Panc1 (cell line): ENCODE measurements around the gene COL13A1. TPM values are rescaled to one million over a fixed set of nuclear protein-coding genes. Genes with fewer than 3 reads are reported as not detected.

Source experiments
- ATAC-seq: fragments of 200-7000 bp; cut with Tn5 transposase; 2 replicates; pipeline ENCODE4 v1.9.1; 2020; ENCODE audit warnings: mild to moderate bottlenecking, moderate library complexity
- BruUV-seq: library from RNA; stranded (reverse); fragments of 400-500 nt; replicated peaks from 2 replicates; lab custom pipeline; 2021; lab: Mats Ljungman, UMichigan
- CTCF ChIA-PET: fragments of 300-600 bp; sonication (Branson Sonifier 250); formaldehyde crosslinking; loops from one replicate; lab custom pipeline; 2022; ENCODE audit warnings: antibody characterized with exemption; lab: Charles Lee
- POLR2A ChIA-PET: fragments of 300-600 bp; sonication (Branson Sonifier 250); formaldehyde crosslinking; loops from one replicate; lab custom pipeline; 2022; ENCODE audit warnings: antibody characterized with exemption; lab: Charles Lee
- DNase-seq: peaks from one replicate; pipeline ENCODE4 v3.0.0-alpha.2; 2010; ENCODE audit warnings: low read depth, low spot score
- H3K27ac ChIP-seq: 2 replicates; pipeline ENCODE4 v1.5.1; 2011; ENCODE audit warnings: mild to moderate bottlenecking, low read length, inconsistent platforms
- H3K27me3 ChIP-seq: fragments of 200-500 bp; sonication (Bioruptor generic); 2 replicates; pipeline ENCODE4 v1.6.0; 2014; ENCODE audit warnings: low read length, inconsistent platforms; ENCODE audit not compliant: control insufficient read depth, insufficient read depth
- H3K36me3 ChIP-seq: fragments of 200-500 bp; sonication (Bioruptor generic); 2 replicates; pipeline ENCODE4 v1.5.1; 2014; ENCODE audit warnings: inconsistent platforms, mild to moderate bottlenecking, low read length, moderate library complexity; ENCODE audit not compliant: control insufficient read depth, insufficient read depth
- H3K4me1 ChIP-seq: 2 replicates; pipeline ENCODE4 v1.5.1; 2011; ENCODE audit warnings: inconsistent platforms, mild to moderate bottlenecking, low read length, moderate library complexity; ENCODE audit not compliant: control insufficient read depth, insufficient read depth
- H3K4me3 ChIP-seq, 2 experiments: 2 replicates each; pipeline ENCODE4 v1.5.1; 2011 to 2012; ENCODE audit warnings: low read depth in 2 of 2, low read length in 2 of 2, mild to moderate bottlenecking in 2 of 2, inconsistent platforms in 1 of 2, moderate library complexity in 1 of 2
- H3K9me3 ChIP-seq: fragments of 200-500 bp; sonication (Bioruptor generic); 2 replicates; pipeline ENCODE4 v1.5.1; 2014; ENCODE audit warnings: low read depth, mild to moderate bottlenecking, inconsistent platforms, low read length, moderate library complexity; ENCODE audit not compliant: control insufficient read depth, insufficient read depth
- POLR2AphosphoS5 ChIP-seq: IDR thresholded peaks from 2 replicates; pipeline ENCODE4 v1.6.1; 2012; ENCODE audit warnings: mild to moderate bottlenecking, low read depth, low read length, moderate library complexity
- SIN3A ChIP-seq: IDR thresholded peaks from 2 replicates; pipeline ENCODE4 v1.6.1; 2012; ENCODE audit warnings: low read depth, mild to moderate bottlenecking, low read length, moderate library complexity, borderline replicate concordance; ENCODE audit not compliant: insufficient read depth
- TCF7L2 ChIP-seq: IDR thresholded peaks from 2 replicates; pipeline ENCODE4 v1.6.1; 2011; ENCODE audit warnings: mild to moderate bottlenecking, low read depth, low read length, inconsistent platforms
- in situ Hi-C: cut with HindIII; loops from 2 replicates; pipeline ENCODE4 v1.10.0; 2016; ENCODE audit warnings: low sequenced_read_pairs, low pct_unique_long_range_greater_than_20kb
- intact Hi-C: fragments of 100-400 bp; cut with micrococcal nuclease; formaldehyde crosslinking; loops from one replicate; pipeline ENCODE4 v1.10.0; 2022; ENCODE audit not compliant: unreplicated experiment
- total RNA-seq: library from RNA; stranded (reverse); gene quantifications from one replicate; pipeline ENCODE4 v1.2.1, GENCODE V29; 2021; ENCODE audit not compliant: unreplicated experiment
- TF ChIP-seq, protein P1 (sequence below): fragments of 450-650 bp; IDR thresholded peaks from 2 replicates; pipeline ENCODE4 v1.5.1; 2017; ENCODE audit warnings: mild to moderate bottlenecking
- TF ChIP-seq, protein P2 (sequence below), 2 experiments: IDR thresholded peaks; 2 replicates each; pipeline ENCODE4 v1.6.1; 2011 to 2012; ENCODE audit warnings: low read depth in 2 of 2, control low read depth in 1 of 2, low read length in 1 of 2, mild to moderate bottlenecking in 1 of 2, moderate library complexity in 1 of 2; ENCODE audit not compliant: insufficient read depth in 1 of 2

Gene COL13A1
- total RNA-seq, 1 experiment from 2014 or later = 1.0 TPM

DNA sequence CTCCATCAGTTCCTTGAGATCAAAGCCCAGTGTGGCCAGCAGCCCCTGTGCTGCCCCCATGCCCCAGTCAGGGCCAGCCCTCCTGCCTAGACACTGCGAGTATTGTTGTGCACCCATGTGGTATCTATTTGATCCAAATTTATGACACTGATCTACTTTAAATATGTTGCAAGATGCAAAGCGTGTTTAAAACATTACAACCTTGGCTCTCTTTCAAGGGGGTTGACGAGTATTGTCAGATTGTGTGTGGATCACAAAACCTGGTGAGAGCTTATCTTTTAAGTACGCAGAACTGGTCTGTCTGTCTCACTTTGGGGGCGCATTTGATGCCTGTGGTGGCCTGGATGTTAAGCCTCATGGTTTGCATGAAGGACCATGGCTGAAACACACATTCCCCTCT is 108.9 kb downstream of the COL13A1 start:
- Histone ChIP-seq H3K27me3 (no peaks in the 10 kb centered on the region), H3K4me3 (no peak overlapping the region), H3K36me3 (no peaks in the 10 kb centered on the region), H3K4me1 (no peaks in the 10 kb centered on the region), H3K9me3 (no peaks in the 10 kb centered on the region), H3K27ac (no peak overlapping the region)
- POLR2A ChIA-PET = no interaction called here
- ATAC-seq = no peak
- CTCF ChIA-PET = interaction anchor here (1.6 kb wide), 1 partner anchor 9 kb away, joined by 4 read pairs; no protein-coding TSS in a partner anchor
- TF ChIP-seq, protein P1, sequence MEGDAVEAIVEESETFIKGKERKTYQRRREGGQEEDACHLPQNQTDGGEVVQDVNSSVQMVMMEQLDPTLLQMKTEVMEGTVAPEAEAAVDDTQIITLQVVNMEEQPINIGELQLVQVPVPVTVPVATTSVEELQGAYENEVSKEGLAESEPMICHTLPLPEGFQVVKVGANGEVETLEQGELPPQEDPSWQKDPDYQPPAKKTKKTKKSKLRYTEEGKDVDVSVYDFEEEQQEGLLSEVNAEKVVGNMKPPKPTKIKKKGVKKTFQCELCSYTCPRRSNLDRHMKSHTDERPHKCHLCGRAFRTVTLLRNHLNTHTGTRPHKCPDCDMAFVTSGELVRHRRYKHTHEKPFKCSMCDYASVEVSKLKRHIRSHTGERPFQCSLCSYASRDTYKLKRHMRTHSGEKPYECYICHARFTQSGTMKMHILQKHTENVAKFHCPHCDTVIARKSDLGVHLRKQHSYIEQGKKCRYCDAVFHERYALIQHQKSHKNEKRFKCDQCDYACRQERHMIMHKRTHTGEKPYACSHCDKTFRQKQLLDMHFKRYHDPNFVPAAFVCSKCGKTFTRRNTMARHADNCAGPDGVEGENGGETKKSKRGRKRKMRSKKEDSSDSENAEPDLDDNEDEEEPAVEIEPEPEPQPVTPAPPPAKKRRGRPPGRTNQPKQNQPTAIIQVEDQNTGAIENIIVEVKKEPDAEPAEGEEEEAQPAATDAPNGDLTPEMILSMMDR = no peak
- TF ChIP-seq POLR2AphosphoS5 (no peak), TCF7L2 (no peak), SIN3A (no peak)
- TF ChIP-seq, protein P2, sequence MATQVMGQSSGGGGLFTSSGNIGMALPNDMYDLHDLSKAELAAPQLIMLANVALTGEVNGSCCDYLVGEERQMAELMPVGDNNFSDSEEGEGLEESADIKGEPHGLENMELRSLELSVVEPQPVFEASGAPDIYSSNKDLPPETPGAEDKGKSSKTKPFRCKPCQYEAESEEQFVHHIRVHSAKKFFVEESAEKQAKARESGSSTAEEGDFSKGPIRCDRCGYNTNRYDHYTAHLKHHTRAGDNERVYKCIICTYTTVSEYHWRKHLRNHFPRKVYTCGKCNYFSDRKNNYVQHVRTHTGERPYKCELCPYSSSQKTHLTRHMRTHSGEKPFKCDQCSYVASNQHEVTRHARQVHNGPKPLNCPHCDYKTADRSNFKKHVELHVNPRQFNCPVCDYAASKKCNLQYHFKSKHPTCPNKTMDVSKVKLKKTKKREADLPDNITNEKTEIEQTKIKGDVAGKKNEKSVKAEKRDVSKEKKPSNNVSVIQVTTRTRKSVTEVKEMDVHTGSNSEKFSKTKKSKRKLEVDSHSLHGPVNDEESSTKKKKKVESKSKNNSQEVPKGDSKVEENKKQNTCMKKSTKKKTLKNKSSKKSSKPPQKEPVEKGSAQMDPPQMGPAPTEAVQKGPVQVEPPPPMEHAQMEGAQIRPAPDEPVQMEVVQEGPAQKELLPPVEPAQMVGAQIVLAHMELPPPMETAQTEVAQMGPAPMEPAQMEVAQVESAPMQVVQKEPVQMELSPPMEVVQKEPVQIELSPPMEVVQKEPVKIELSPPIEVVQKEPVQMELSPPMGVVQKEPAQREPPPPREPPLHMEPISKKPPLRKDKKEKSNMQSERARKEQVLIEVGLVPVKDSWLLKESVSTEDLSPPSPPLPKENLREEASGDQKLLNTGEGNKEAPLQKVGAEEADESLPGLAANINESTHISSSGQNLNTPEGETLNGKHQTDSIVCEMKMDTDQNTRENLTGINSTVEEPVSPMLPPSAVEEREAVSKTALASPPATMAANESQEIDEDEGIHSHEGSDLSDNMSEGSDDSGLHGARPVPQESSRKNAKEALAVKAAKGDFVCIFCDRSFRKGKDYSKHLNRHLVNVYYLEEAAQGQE (IDR thresholded peaks at IDR 0.05; ENCODE audit: insufficient read depth in 1 of 2, low read depth in 2 of 2, low read length in 1 of 2) = no peak
- no TSS peak for BruUV-seq
- no peak for DNase-seq
- intact Hi-C loops (loop anchor here (5.0 to 10.0 kb wide), 3 partner anchors 108 to 266 kb away; partner anchors contain the start of gene COL13A1), in situ Hi-C loops (no loop called here)

DNA sequence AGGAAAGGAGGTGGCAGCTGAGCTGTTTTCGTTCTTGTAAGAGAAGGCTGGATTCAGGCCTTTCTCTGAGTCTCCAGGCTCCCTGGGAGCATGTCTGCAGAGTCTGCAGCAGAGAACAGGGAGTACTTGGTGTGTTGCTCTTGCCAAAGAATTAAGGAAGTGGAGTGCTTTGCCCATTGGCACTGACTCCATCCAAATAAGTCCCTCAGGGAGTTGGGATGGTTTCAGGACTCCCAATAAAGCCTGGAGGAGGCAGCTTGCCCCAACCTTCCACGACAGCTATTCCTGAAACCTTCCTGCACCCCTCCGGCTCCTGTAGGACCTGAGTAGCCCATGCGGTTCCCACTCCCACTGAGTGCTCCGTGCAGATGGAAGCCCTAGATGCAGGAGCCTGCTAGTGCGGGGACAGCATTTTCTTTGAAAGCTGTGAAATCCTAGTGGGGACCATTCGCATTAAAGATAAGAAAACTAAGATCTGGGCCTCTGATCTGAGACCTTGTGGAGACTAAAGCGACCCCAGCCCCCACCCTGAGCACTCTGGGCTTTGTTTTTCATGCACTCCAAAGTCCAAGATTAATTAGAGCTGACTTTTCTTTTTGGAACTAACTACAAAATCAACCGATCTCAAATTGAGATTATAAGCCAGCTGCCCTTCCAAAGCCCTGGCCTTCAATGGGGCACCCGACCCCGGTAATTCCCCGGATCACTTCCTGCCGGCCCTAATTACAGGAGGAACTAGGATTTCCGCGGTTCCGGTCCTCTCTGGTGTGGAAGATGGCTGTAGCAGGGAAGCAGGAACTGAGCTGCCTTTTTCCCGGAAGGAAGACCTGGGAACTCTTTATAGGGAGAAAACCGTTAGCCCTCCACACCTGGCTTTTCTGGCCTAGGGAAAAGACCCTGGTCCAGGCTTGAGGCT is 110.2 kb downstream of the COL13A1 start:
- BruUV-seq = no TSS peak
- ChIA-PET POLR2A (no interaction called here), CTCF (interaction anchor here (0.6 to 1.6 kb wide), 3 partner anchors 10 to 176 kb away, joined by 3 to 9 read pairs (median 4); no protein-coding TSS in a partner anchor)
- Histone ChIP-seq H3K27me3 (no peaks in the 10 kb centered on the region), H3K27ac (no peak overlapping the region), H3K4me3 (no peak overlapping the region), H3K9me3 (no peaks in the 10 kb centered on the region), H3K4me1 (no peaks in the 10 kb centered on the region), H3K36me3 (no peaks in the 10 kb centered on the region)
- intact Hi-C loops = loop anchor here (5.0 to 10.0 kb wide), 3 partner anchors 110 to 267 kb away; partner anchors contain the start of gene COL13A1
- in situ Hi-C loops = no loop called here
- DNase-seq (no peak), ATAC-seq (no peak)
- TF ChIP-seq SIN3A (no peak), TCF7L2 (no peak), POLR2AphosphoS5 (no peak)
- TF ChIP-seq, protein P1 = no peak
- TF ChIP-seq, protein P2 (IDR thresholded peaks at IDR 0.05; ENCODE audit: insufficient read depth in 1 of 2, low read depth in 2 of 2, low read length in 1 of 2) = no peak
